ENCODE data around the gene NUBPL. TPM values are rescaled to one million over a fixed set of nuclear protein-coding genes. Genes with fewer than 3 reads are reported as not detected.
"Not testable (repeated sequence)": the region's sequence is repeated elsewhere in the genome, so short reads cannot be mapped to it uniquely, and the experiment has no call there.

Gene NUBPL
- polyA plus RNA-seq, 4 donors, result 1.1 to 12.2 (median 4.6) TPM

DNA sequence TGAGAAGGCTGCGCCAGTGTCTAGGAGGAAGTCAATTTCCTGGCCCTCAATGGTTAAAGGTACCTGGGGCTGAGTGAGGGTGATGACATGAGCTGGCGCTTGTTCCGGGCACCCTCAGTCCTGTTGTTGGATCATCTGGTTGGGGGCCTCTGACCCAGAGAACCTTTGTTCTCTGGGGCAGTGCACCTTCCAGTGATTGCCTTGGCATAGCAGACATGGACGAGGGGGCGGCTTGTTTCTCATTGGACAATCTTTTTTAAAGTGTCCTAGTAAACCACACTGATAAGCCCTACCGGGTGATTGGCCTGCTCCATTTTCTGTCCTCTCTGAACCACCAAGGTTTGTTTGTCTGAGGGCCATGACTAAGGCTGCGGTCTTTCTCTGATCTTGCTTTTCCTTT, 147.5 kb downstream of the NUBPL start:
- H3K27me3 ChIP-seq (ENCODE audit: control insufficient read depth in 3 of 3, insufficient read depth in 3 of 3, low read length in 3 of 3); H3K4me1 ChIP-seq (ENCODE audit: control insufficient read depth in 3 of 3, insufficient read depth in 2 of 3, low read depth in 1 of 3, low read length in 2 of 3); FAIRE-seq; H3K27ac ChIP-seq (ENCODE audit: low read depth in 1 of 3, low read length in 2 of 3); H3K4me3 ChIP-seq (ENCODE audit: low read depth in 1 of 3, low read length in 3 of 3); DNase-seq: not testable (repeated sequence)
- Histone ChIP-seq H3K9me3 (ENCODE audit: control insufficient read depth in 2 of 2, insufficient read depth in 1 of 2, low read depth in 1 of 2, low read length in 1 of 2) (peaks cover 0 to 14% of the 10 kb centered on the region in 2 donors), H3K36me3 (ENCODE audit: control insufficient read depth in 3 of 3, insufficient read depth in 2 of 3, low read depth in 1 of 3, low read length in 3 of 3) (peaks cover 0 to 14% (median 0%) of the 10 kb centered on the region in 3 donors)
- 94 to 96% (median 95%) methylated on average over 7 of the region's 7 CpGs for WGBS, 3 donors

DNA sequence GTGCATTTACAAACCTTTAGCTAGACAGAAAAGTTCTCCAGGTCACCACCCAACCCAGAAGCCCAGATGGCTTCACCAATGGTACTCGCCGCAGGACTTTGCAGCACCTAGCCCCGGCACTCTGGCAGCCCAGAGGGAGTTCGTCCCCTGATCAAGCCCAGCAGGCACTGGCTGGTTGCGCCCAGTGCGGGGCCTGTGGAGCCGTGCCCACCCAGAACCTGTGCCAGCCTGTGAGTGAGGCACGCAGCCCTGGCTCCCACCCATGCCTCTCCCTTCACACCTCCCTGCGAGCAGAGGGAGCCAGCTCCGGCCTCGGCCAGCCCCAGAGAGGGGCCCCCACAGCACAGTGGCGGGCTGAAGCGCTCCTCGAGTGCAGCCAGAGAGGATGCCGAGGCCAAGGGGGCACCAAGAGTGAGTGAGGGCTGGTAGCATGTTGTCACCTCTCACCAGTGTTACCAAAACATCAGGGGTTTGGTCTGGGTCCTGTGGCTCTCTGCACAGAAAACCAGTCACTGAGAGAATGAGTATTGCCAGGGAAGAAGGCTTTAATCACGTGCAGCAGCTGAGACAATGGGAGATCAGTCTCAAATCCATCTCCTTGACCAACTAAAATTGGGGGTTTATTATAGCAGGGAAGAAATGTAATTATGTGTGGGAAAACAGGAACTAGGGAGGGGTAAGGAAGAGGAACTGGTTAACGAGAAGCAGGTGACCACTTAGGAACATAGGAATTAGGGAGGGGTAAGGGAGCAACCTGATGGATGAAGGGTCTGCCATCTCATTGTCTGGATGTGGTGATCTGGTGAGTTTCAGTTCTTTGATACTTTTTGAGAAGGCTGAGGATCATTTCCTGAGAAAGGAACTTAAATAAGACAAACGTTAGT, 151.3 kb downstream of the NUBPL start:
- 92 to 97% (median 95%) methylated on average over 17 to 18 of the region's 18 CpGs for WGBS, 3 donors
- H3K27ac ChIP-seq (ENCODE audit: low read depth in 1 of 3, low read length in 2 of 3), result no peak overlapping the region
- H3K4me1 ChIP-seq (ENCODE audit: control insufficient read depth in 3 of 3, insufficient read depth in 2 of 3, low read depth in 1 of 3, low read length in 2 of 3), result no peaks in the 10 kb centered on the region
- DNase-seq (no peak), FAIRE-seq (no peak)
- H3K9me3 ChIP-seq (ENCODE audit: control insufficient read depth in 2 of 2, insufficient read depth in 1 of 2, low read depth in 1 of 2, low read length in 1 of 2), result peaks cover 0 to 2% of the 10 kb centered on the region in 2 donors
- no peaks in the 10 kb centered on the region for H3K36me3 ChIP-seq (ENCODE audit: control insufficient read depth in 3 of 3, insufficient read depth in 2 of 3, low read depth in 1 of 3, low read length in 3 of 3)
- H3K27me3 ChIP-seq (ENCODE audit: control insufficient read depth in 3 of 3, insufficient read depth in 3 of 3, low read length in 3 of 3), result no peaks in the 10 kb centered on the region
- no peak overlapping the region for H3K4me3 ChIP-seq (ENCODE audit: low read depth in 1 of 3, low read length in 3 of 3)

DNA sequence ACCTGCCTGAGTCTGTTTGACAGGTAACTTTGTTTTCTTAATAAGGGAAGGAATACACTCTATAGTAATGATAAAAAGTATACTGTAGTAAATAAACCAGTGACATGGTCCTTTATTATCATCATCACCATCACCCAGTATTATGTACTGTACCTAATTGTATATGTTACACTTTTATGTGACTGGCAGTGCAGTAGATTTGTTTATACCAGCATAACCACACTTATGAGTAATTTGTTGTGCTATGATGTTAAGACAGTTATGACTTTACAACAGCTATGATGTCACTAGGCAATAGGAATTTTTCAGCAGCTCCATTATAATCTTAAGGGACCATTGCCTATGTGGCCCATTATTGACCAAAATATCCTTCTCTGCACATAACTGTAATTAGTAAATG, 155.0 kb downstream of the NUBPL start:
- Histone ChIP-seq H3K27ac (ENCODE audit: low read depth in 1 of 3, low read length in 2 of 3) (no peak overlapping the region), H3K27me3 (ENCODE audit: control insufficient read depth in 3 of 3, insufficient read depth in 3 of 3, low read length in 3 of 3) (no peaks in the 10 kb centered on the region), H3K4me3 (ENCODE audit: low read depth in 1 of 3, low read length in 3 of 3) (no peak overlapping the region), H3K9me3 (ENCODE audit: control insufficient read depth in 2 of 2, insufficient read depth in 1 of 2, low read depth in 1 of 2, low read length in 1 of 2) (peaks cover 0 to 2% of the 10 kb centered on the region in 2 donors), H3K36me3 (ENCODE audit: control insufficient read depth in 3 of 3, insufficient read depth in 2 of 3, low read depth in 1 of 3, low read length in 3 of 3) (no peaks in the 10 kb centered on the region), H3K4me1 (ENCODE audit: control insufficient read depth in 3 of 3, insufficient read depth in 2 of 3, low read depth in 1 of 3, low read length in 2 of 3) (no peaks in the 10 kb centered on the region)
- DNase-seq (no peak), FAIRE-seq (no peak)

DNA sequence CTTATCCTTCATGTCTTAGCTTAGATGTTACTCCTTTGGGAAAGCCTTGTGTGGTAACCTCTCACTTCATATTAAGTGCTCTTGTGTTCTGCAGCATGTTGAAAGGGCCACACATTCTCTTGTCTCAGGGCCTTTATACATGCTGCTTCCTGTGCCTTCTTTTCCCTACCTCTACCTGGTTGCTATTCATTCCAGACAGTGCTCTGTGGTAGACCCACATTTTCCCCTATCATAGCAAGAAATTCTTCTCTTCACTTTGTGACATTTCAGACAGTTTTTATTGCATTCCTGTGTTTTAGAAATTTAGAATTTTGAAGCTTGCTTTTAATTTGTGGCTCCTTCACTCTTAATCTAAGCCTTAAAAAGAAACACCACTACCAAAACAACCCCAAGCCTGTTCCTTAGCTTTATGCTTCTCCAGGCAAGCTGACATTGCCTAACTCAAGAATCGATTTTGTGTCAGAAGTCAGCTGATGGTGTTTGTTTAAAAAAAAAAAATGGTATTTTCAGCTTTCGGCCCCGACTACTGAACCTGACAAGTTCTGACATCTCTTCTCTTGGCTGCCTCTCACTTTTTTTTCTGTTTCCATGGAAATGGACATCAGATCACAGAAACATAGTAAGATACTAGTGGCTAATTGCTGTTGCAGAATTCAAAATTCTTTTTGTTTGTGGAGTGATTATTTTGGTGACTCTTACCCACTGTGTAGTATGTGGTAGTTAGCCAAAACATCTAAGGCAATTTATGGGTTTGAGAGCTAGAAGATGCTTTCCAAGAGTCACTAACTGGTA, 156.3 kb downstream of the NUBPL start:
- H3K4me3 ChIP-seq (ENCODE audit: low read depth in 1 of 3, low read length in 3 of 3), result no peak overlapping the region
- FAIRE-seq, result no peak
- 59 to 79% (median 73%) methylated on average over 3 of the region's 3 CpGs for WGBS, 3 donors
- H3K27ac ChIP-seq (ENCODE audit: low read depth in 1 of 3, low read length in 2 of 3), result no peak overlapping the region
- no peaks in the 10 kb centered on the region for H3K27me3 ChIP-seq (ENCODE audit: control insufficient read depth in 3 of 3, insufficient read depth in 3 of 3, low read length in 3 of 3)
- DNase-seq, result peak in 1 of 2 donors; percentile 6
- H3K9me3 ChIP-seq (ENCODE audit: control insufficient read depth in 2 of 2, insufficient read depth in 1 of 2, low read depth in 1 of 2, low read length in 1 of 2), result no peaks in the 10 kb centered on the region
- no peaks in the 10 kb centered on the region for H3K36me3 ChIP-seq (ENCODE audit: control insufficient read depth in 3 of 3, insufficient read depth in 2 of 3, low read depth in 1 of 3, low read length in 3 of 3)
- no peaks in the 10 kb centered on the region for H3K4me1 ChIP-seq (ENCODE audit: control insufficient read depth in 3 of 3, insufficient read depth in 2 of 3, low read depth in 1 of 3, low read length in 2 of 3)

GRCh38 chr14:31718585-31718984, 157.4 kb downstream of the NUBPL start:
- Histone ChIP-seq H3K27me3 (ENCODE audit: control insufficient read depth in 3 of 3, insufficient read depth in 3 of 3, low read length in 3 of 3) (no peaks in the 10 kb centered on the region), H3K4me1 (ENCODE audit: control insufficient read depth in 3 of 3, insufficient read depth in 2 of 3, low read depth in 1 of 3, low read length in 2 of 3) (no peaks in the 10 kb centered on the region), H3K4me3 (ENCODE audit: low read depth in 1 of 3, low read length in 3 of 3) (no peak overlapping the region), H3K9me3 (ENCODE audit: control insufficient read depth in 2 of 2, insufficient read depth in 1 of 2, low read depth in 1 of 2, low read length in 1 of 2) (no peaks in the 10 kb centered on the region), H3K27ac (ENCODE audit: low read depth in 1 of 3, low read length in 2 of 3) (no peak overlapping the region), H3K36me3 (ENCODE audit: control insufficient read depth in 3 of 3, insufficient read depth in 2 of 3, low read depth in 1 of 3, low read length in 3 of 3) (no peaks in the 10 kb centered on the region)
- FAIRE-seq (no peak), DNase-seq (no peak)
- 91 to 97% (median 95%) methylated on average over 3 of the region's 3 CpGs for WGBS, 3 donors

- Histone ChIP-seq H3K9me3 (ENCODE audit: control insufficient read depth in 2 of 2, insufficient read depth in 1 of 2, low read depth in 1 of 2, low read length in 1 of 2) (no peaks in the 10 kb centered on the region), H3K27ac (ENCODE audit: low read depth in 1 of 3, low read length in 2 of 3) (no peak overlapping the region), H3K4me1 (ENCODE audit: control insufficient read depth in 3 of 3, insufficient read depth in 2 of 3, low read depth in 1 of 3, low read length in 2 of 3) (no peaks in the 10 kb centered on the region), H3K27me3 (ENCODE audit: control insufficient read depth in 3 of 3, insufficient read depth in 3 of 3, low read length in 3 of 3) (no peaks in the 10 kb centered on the region), H3K4me3 (ENCODE audit: low read depth in 1 of 3, low read length in 3 of 3) (no peak overlapping the region), H3K36me3 (ENCODE audit: control insufficient read depth in 3 of 3, insufficient read depth in 2 of 3, low read depth in 1 of 3, low read length in 3 of 3) (no peaks in the 10 kb centered on the region)
- 93 to 94% (median 94%) methylated on average over 5 of the region's 5 CpGs for WGBS, 3 donors
- DNase-seq, result no peak
- FAIRE-seq, result no peak
Observed at GRCh38 chr14:31718985-31719384, 157.8 kb downstream of the NUBPL start.

DNA sequence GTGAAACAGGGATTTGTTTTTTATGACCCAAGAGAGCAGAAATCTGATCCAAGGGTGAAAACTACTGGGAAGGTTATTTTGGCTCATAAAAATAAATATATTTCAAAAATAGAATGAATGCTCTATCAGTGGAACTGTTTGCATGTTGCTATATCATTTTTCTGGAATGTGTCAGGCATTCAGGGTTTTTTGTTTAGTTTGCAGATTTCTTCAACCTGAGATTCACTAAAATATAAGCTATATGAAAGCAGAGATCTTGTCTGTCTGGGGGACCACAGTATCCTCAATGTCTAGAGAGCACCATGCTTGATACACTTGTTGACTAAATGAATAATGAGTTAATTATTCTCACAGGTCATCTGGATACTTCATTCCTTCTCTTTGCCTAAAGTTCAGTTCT, 165.1 kb downstream of the NUBPL start:
- H3K4me3 ChIP-seq (ENCODE audit: low read depth in 1 of 3, low read length in 3 of 3), result no peak overlapping the region
- no peak for DNase-seq
- no peaks in the 10 kb centered on the region for H3K27me3 ChIP-seq (ENCODE audit: control insufficient read depth in 3 of 3, insufficient read depth in 3 of 3, low read length in 3 of 3)
- FAIRE-seq, result no peak
- no peaks in the 10 kb centered on the region for H3K9me3 ChIP-seq (ENCODE audit: control insufficient read depth in 2 of 2, insufficient read depth in 1 of 2, low read depth in 1 of 2, low read length in 1 of 2)
- H3K4me1 ChIP-seq (ENCODE audit: control insufficient read depth in 3 of 3, insufficient read depth in 2 of 3, low read depth in 1 of 3, low read length in 2 of 3), result no peaks in the 10 kb centered on the region
- no peaks in the 10 kb centered on the region for H3K36me3 ChIP-seq (ENCODE audit: control insufficient read depth in 3 of 3, insufficient read depth in 2 of 3, low read depth in 1 of 3, low read length in 3 of 3)
- H3K27ac ChIP-seq (ENCODE audit: low read depth in 1 of 3, low read length in 2 of 3), result no peak overlapping the region

DNA sequence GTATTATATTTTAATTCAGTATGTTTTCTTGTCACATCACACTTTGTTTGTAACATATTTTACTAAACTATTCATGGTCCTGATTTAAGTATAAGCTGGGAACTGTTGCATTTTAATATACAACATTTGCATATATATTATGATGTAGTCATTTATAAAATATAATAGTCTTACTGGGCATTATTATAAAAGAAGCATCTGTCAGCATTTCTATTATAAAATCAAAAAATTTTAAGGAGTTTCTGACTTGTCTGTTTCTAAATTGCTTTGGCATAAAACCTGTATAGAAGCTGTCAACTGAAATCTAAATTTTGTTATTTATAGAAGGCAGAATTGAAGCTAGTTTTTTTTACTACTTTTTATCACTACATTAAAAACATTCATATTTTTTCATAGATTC, 166.6 kb downstream of the NUBPL start:
- no peak overlapping the region for H3K27ac ChIP-seq (ENCODE audit: low read depth in 1 of 3, low read length in 2 of 3)
- peak; percentile 39 for FAIRE-seq
- no peaks in the 10 kb centered on the region for H3K4me1 ChIP-seq (ENCODE audit: control insufficient read depth in 3 of 3, insufficient read depth in 2 of 3, low read depth in 1 of 3, low read length in 2 of 3)
- no peak overlapping the region for H3K4me3 ChIP-seq (ENCODE audit: low read depth in 1 of 3, low read length in 3 of 3)
- DNase-seq, result no peak
- H3K27me3 ChIP-seq (ENCODE audit: control insufficient read depth in 3 of 3, insufficient read depth in 3 of 3, low read length in 3 of 3), result no peaks in the 10 kb centered on the region
- no peaks in the 10 kb centered on the region for H3K9me3 ChIP-seq (ENCODE audit: control insufficient read depth in 2 of 2, insufficient read depth in 1 of 2, low read depth in 1 of 2, low read length in 1 of 2)
- H3K36me3 ChIP-seq (ENCODE audit: control insufficient read depth in 3 of 3, insufficient read depth in 2 of 3, low read depth in 1 of 3, low read length in 3 of 3), result peaks cover 0 to 2% (median 0%) of the 10 kb centered on the region in 3 donors

Measured in small intestine (tissue), 7 donors.